GM18909 (cell line): ENCODE measurements around the gene LMAN2L.

Experiments used
- ATAC-seq: cut with Tn5 transposase; IDR thresholded peaks from one replicate; pipeline ENCODE4 v1.9.1; 2021; ENCODE audit warnings: mild to moderate bottlenecking; ENCODE audit not compliant: unreplicated experiment, poor library complexity

Gene LMAN2L

DNA sequence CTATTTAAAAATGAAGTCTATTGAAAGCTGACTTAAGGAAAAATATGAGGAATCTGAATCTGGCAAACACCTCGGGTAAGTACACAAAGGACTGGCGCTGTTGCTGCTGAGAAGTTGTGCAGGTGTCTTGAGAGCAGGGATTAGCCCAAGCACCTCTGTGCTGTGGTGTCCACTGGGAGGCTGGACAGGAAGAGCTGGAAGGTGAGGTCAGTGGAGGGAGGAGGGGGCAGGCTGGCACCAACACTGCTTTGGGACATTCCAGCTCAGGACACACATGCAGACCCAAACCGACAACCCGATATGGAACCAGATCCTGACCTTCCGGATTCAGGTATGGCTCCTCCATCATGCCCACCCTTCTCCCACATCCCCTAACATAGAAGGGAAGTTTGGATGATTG lies 76.7 kb downstream of the LMAN2L start:
- no peak for ATAC-seq

DNA sequence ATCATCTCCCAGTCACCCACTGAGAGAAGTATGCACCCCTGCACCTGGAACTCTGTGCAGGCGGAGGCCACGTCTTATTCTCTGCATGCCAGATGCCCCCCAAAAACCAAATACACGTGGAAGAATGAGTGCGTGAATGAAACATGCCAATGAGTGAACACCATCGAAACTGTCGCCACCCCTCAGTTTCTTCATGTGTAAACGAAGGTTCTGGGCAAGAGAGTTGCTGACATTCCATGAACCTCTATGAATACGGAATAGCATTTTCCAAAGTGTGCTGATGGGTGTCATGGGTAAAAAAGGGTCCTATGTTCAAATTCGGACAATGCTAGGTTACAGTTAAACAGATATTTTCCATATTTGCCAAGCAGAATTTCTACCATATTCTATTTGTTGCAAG lies 77.5 kb downstream of the LMAN2L start:
- no peak for ATAC-seq

DNA sequence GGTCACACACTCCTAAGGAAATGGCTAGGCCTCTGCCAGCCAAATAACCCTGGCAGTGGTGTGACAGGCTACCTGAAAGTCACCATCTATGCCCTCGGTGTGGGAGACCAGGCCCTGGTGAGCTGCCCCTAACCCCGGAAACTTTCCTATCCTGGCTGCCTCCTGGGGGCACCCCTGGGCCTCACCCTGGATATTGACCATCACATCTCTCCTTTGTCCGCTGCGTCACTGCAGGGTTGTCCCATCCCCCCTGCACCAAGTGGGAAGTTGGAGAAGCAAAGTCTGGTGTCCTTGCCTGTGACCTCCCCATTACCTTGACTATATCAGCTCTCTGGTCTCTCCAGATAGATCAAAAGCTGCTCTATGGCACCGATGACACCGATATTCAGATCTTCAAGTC lies 78.5 kb downstream of the LMAN2L start:
- ATAC-seq = no peak

DNA sequence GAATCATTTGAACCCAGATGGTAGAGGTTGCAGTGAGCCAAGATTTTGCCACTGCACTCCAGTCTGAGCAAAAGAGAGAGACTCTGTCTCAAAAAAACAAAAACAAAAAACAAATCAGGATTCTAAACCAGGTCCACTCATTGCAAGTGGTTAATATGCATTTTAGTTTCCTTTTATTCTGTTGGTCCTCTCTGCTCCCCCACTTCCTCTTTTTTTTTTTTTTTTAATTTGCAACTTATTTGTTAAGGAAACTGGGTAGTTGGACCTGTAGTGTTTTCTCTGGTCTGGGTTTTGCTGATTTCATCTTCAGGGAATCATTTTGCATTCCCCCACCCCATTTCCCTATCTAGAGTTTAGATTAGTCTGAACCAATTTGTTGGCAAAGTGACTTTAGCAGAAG lies 83.3 kb downstream of the LMAN2L start:
- ATAC-seq = no peak
